ENCODE results near the gene GET4. TPM values are rescaled to one million over a fixed set of nuclear protein-coding genes. Genes with fewer than 3 reads are reported as not detected.

Gene GET4
- total and polyA plus RNA-seq, 2 of the 8 experiments (the other 6 are each of a cell fraction or from before 2014, with no cell fraction given): 56.7 to 74.1 TPM

DNA sequence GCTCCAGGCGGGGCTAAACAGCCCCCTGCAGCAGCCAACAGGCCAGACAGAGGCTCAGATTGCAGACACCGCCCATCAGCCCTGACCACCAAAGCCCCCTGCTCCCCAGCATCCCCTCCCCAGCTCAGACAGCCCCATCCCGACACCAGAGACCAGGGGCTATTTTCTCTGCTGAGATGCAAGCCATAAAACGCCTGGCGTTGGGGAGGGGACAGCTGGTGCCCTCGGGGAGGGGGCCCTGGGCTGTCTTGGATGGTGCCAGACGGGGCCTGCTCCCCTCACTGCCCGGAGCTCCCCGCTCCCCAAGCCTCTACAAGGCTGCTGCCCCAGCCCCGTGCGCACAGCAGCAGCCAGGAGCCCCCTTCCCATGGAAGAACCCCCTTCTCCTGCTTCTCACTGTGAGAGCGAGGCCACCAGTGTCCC is 31.8 kb downstream of the GET4 start:
- no peak overlapping the region for H3K27ac ChIP-seq (ENCODE audit: low read depth, low read length)
- 91% methylated on average over 8 of the region's 12 CpGs; no CpG with 5 or more reads in 1 of the 2 experiments for WGBS, 2 experiments (ENCODE audit: extremely low coverage in 1 of 2, insufficient coverage in 1 of 2, insufficient read length in 1 of 2, insufficient replicate concordance in 2 of 2, low coverage in 1 of 2, low lambda C conversion rate in 2 of 2, missing lambda C conversion rate in 1 of 2)
- no peaks in the 10 kb centered on the region; the same call in 1 of the 2 replicates for H3K23me2 ChIP-seq (ENCODE audit: low read depth, low read length)
- no peak overlapping the region for H4K5ac ChIP-seq (ENCODE audit: insufficient read length, low read depth, low read length)
- H3K18ac ChIP-seq (ENCODE audit: extremely low read depth, low read length): no peak overlapping the region; the same call in 1 of the 2 replicates
- H2BK5ac ChIP-seq (ENCODE audit: low read depth, low read length): no peak overlapping the region
- FAIRE-seq (no peak), DNase-seq (ENCODE audit: low read depth in 1 of 2, low spot score in 2 of 2) (no peak)
- H2AFZ ChIP-seq (ENCODE audit: low read length): no peak overlapping the region
- peak overlapping the region; percentile 4 to 64; a peak in 2 of 4 replicates for H3K4me2 ChIP-seq (ENCODE audit: insufficient read depth in 1 of 2, low read depth in 2 of 2, low read length in 2 of 2)
- peaks cover 0 to 12% (median 2%) of the 10 kb centered on the region in 4 experiments; a peak in 3 of 7 replicates for H3K4me1 ChIP-seq (replicated peaks in 1 of 4; ENCODE audit: control insufficient read depth in 3 of 4, insufficient read depth in 4 of 4, low read length in 3 of 4)
- no peak for TF ChIP-seq POU5F1 (IDR thresholded peaks at IDR 0.05; ENCODE audit: low read depth, low read length)
- no peak for TF ChIP-seq CREB1 (IDR thresholded peaks at IDR 0.05)
- TF ChIP-seq RBBP5 (IDR thresholded peaks at IDR 0.05; ENCODE audit: borderline replicate concordance, low read depth, low read length): no peak
- TF ChIP-seq, protein P1, sequence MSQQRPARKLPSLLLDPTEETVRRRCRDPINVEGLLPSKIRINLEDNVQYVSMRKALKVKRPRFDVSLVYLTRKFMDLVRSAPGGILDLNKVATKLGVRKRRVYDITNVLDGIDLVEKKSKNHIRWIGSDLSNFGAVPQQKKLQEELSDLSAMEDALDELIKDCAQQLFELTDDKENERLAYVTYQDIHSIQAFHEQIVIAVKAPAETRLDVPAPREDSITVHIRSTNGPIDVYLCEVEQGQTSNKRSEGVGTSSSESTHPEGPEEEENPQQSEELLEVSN (IDR thresholded peaks at IDR 0.05): no peak
- TF ChIP-seq SP1 (IDR thresholded peaks at IDR 0.05; ENCODE audit: low read depth, low read length): no peak
- TF ChIP-seq, protein P2, sequence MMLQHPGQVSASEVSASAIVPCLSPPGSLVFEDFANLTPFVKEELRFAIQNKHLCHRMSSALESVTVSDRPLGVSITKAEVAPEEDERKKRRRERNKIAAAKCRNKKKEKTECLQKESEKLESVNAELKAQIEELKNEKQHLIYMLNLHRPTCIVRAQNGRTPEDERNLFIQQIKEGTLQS (IDR thresholded peaks at IDR 0.05; ENCODE audit: insufficient read depth, low read depth, low read length): no peak
- no peak for TF ChIP-seq NANOG (IDR thresholded peaks at IDR 0.05; ENCODE audit: insufficient read depth, low read depth, low read length, poor library complexity, severe bottlenecking)
- TF ChIP-seq PHF8 (conservative IDR thresholded peaks at IDR 0.05; ENCODE audit: low read depth, low read length): no peak
- peak overlapping the region; percentile 80; the same call in 1 of the 2 replicates for H2BK12ac ChIP-seq (ENCODE audit: low read depth, low read length)
- POLR2A ChIA-PET (ENCODE audit: partially characterized antibody): interaction anchor here (0.9 to 1.3 kb wide), 3 partner anchors 13 to 74 kb away, joined by 3 read pairs; no protein-coding TSS in a partner anchor
- no peak overlapping the region for H3K56ac ChIP-seq (replicated peaks; ENCODE audit: insufficient read length, low read depth, low read length)
- no peaks in the 10 kb centered on the region for H3K9me3 ChIP-seq (ENCODE audit: insufficient read depth in 2 of 2, low read depth in 1 of 2, low read length in 1 of 2)
- no peak overlapping the region for H2AK5ac ChIP-seq (ENCODE audit: low read depth, low read length)
- CTCF ChIA-PET (ENCODE audit: partially characterized antibody): interaction anchor here (0.6 to 6.3 kb wide), 14 partner anchors 9 to 275 kb away, joined by 3 to 36 read pairs (median 4); partner anchors contain the start of gene COX19
- peaks cover 0 to 3% of the 10 kb centered on the region in 2 experiments for H4K20me1 ChIP-seq (replicated peaks in 1 of 2; ENCODE audit: control insufficient read depth in 1 of 2, insufficient read depth in 2 of 2, low read length in 2 of 2)
- H4K91ac ChIP-seq (replicated peaks; ENCODE audit: insufficient read length, low read length): peak overlapping the region; percentile 65
- no peak overlapping the region for H2BK15ac ChIP-seq (ENCODE audit: low read length)
- peak overlapping the region; percentile 90; the same call in 1 of the 2 replicates for H2BK20ac ChIP-seq (ENCODE audit: low read length)
- no peak overlapping the region for H3K9ac ChIP-seq (replicated peaks in 1 of 4; ENCODE audit: extremely low read depth in 1 of 4, low read depth in 3 of 4, low read length in 3 of 4)
- H3K4ac ChIP-seq (replicated peaks; ENCODE audit: insufficient read length, low read depth, low read length): no peak overlapping the region
- no peak overlapping the region for H3K14ac ChIP-seq (ENCODE audit: insufficient read length)
- H3K27me3 ChIP-seq (replicated peaks in 1 of 4; ENCODE audit: control insufficient read depth in 3 of 4, extremely low read depth in 1 of 4, insufficient read depth in 3 of 4, low read length in 3 of 4): peaks cover 0 to 12% (median 9%) of the 10 kb centered on the region in 4 experiments; a peak in 4 of 7 replicates
- no peak overlapping the region; the same call in 1 of the 2 replicates for H4K8ac ChIP-seq (ENCODE audit: extremely low read depth, insufficient read depth, low read length)
- no peak overlapping the region for H2BK120ac ChIP-seq (replicated peaks; ENCODE audit: low read depth, low read length)
- H3K23ac ChIP-seq (ENCODE audit: insufficient read length): no peak overlapping the region
- peak overlapping the region in 1 of 4 experiments; percentile 49; a peak in 1 of 8 replicates for H3K4me3 ChIP-seq (ENCODE audit: extremely low read depth in 1 of 4, insufficient read depth in 2 of 4, low read depth in 3 of 4, low read length in 4 of 4)
- H3K79me1 ChIP-seq (ENCODE audit: low read depth, low read length): no peaks in the 10 kb centered on the region
- H3K79me2 ChIP-seq (ENCODE audit: control insufficient read depth in 1 of 2, insufficient read depth in 2 of 2, low read length in 2 of 2): no peaks in the 10 kb centered on the region
- H3K36me3 ChIP-seq (ENCODE audit: control insufficient read depth in 2 of 4, insufficient read depth in 4 of 4, low read length in 3 of 4): no peaks in the 10 kb centered on the region

Measured in H1 (cell line).